ENCODE data around the gene PSME3.

DNA sequence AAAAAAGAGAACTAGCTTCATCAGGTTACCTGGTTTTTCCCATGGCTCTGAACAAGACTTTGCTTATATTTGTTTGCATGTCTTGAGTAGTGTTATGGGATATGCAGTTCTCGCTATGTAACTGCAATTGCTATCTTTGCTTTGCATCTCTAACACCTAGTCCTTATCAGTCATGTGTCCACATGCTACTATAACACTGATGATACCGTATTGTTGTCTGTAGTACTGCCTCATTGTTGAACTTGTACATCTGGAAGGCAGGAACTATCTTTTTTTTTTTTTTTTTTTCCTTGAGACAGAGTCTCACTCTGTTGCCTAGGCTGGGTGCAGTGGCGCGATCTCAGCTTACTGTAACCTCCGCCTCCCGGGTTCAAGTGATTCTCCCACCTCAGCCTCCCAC lies 2.5 kb downstream of the PSME3 start:
- TF ChIP-seq, protein P1, sequence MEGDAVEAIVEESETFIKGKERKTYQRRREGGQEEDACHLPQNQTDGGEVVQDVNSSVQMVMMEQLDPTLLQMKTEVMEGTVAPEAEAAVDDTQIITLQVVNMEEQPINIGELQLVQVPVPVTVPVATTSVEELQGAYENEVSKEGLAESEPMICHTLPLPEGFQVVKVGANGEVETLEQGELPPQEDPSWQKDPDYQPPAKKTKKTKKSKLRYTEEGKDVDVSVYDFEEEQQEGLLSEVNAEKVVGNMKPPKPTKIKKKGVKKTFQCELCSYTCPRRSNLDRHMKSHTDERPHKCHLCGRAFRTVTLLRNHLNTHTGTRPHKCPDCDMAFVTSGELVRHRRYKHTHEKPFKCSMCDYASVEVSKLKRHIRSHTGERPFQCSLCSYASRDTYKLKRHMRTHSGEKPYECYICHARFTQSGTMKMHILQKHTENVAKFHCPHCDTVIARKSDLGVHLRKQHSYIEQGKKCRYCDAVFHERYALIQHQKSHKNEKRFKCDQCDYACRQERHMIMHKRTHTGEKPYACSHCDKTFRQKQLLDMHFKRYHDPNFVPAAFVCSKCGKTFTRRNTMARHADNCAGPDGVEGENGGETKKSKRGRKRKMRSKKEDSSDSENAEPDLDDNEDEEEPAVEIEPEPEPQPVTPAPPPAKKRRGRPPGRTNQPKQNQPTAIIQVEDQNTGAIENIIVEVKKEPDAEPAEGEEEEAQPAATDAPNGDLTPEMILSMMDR (tag by site-specific recombination; IDR thresholded peaks at IDR 0.05): no peak
- TF ChIP-seq, protein P2, sequence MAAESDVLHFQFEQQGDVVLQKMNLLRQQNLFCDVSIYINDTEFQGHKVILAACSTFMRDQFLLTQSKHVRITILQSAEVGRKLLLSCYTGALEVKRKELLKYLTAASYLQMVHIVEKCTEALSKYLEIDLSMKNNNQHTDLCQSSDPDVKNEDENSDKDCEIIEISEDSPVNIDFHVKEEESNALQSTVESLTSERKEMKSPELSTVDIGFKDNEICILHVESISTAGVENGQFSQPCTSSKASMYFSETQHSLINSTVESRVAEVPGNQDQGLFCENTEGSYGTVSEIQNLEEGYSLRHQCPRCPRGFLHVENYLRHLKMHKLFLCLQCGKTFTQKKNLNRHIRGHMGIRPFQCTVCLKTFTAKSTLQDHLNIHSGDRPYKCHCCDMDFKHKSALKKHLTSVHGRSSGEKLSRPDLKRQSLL (tag by site-specific recombination; IDR thresholded peaks at IDR 0.05): no peak
- TF ChIP-seq ZNF707 (tag by site-specific recombination; IDR thresholded peaks at IDR 0.05) (no peak), ZNF677 (tag by site-specific recombination; IDR thresholded peaks at IDR 0.05) (no peak), KLF16 (tag by site-specific recombination; IDR thresholded peaks at IDR 0.05) (no peak), ZNF341 (tag by site-specific recombination; IDR thresholded peaks at IDR 0.05; ENCODE audit: low read depth) (no peak), ZNF561 (tag by site-specific recombination; IDR thresholded peaks at IDR 0.05; ENCODE audit: borderline replicate concordance) (no peak), ZNF621 (tag by site-specific recombination; IDR thresholded peaks at IDR 0.05) (no peak), ZNF423 (tag by site-specific recombination; IDR thresholded peaks at IDR 0.05) (no peak)
- TF ChIP-seq, protein P3, sequence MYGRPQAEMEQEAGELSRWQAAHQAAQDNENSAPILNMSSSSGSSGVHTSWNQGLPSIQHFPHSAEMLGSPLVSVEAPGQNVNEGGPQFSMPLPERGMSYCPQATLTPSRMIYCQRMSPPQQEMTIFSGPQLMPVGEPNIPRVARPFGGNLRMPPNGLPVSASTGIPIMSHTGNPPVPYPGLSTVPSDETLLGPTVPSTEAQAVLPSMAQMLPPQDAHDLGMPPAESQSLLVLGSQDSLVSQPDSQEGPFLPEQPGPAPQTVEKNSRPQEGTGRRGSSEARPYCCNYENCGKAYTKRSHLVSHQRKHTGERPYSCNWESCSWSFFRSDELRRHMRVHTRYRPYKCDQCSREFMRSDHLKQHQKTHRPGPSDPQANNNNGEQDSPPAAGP (tag by site-specific recombination; IDR thresholded peaks at IDR 0.05): no peak
- TF ChIP-seq, protein P4, sequence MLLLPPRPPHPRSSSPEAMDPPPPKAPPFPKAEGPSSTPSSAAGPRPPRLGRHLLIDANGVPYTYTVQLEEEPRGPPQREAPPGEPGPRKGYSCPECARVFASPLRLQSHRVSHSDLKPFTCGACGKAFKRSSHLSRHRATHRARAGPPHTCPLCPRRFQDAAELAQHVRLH (tag by site-specific recombination; IDR thresholded peaks at IDR 0.05): no peak
